HepG2 (cell line): ENCODE results near the gene AGAP1.

Source experiments
- BHLHE40 ChIP-seq: IDR thresholded peaks from 2 replicates; pipeline ENCODE4 v1.6.1; 2011; ENCODE audit warnings: low read length, improper control_type of control experiment
- MED1 ChIP-seq: sonication (generic); formaldehyde crosslinking; IDR thresholded peaks from 2 replicates; pipeline ENCODE4 v1.4.0; 2020; ENCODE audit warnings: missing genetic modification reagents
- POLR2A ChIP-seq, 2 experiments: IDR thresholded peaks; 2 replicates each; pipeline ENCODE4 v1.6.1; 2011; ENCODE audit warnings: low read depth in 2 of 2, low read length in 2 of 2, mild to moderate bottlenecking in 1 of 2, moderate library complexity in 1 of 2; ENCODE audit not compliant: insufficient read depth in 1 of 2
- POLR2AphosphoS5 ChIP-seq: IDR thresholded peaks from 2 replicates; pipeline ENCODE4 v1.6.1; 2012; ENCODE audit warnings: low read depth, low read length
- TF ChIP-seq, protein P1 (sequence below): sonication (generic); formaldehyde crosslinking; IDR thresholded peaks from 2 replicates; pipeline ENCODE4 v1.5.0; 2020; ENCODE audit warnings: mild to moderate bottlenecking, missing genetic modification reagents, moderate library complexity
- TF ChIP-seq, protein P2 (sequence below): sonication (generic); formaldehyde crosslinking; IDR thresholded peaks from 2 replicates; pipeline ENCODE4 v1.4.0; 2020; ENCODE audit warnings: missing genetic modification reagents
- TF ChIP-seq, protein P3 (sequence below): sonication (generic); formaldehyde crosslinking; IDR thresholded peaks from 2 replicates; pipeline ENCODE4 v1.4.0; 2020; ENCODE audit warnings: missing genetic modification reagents

DNA sequence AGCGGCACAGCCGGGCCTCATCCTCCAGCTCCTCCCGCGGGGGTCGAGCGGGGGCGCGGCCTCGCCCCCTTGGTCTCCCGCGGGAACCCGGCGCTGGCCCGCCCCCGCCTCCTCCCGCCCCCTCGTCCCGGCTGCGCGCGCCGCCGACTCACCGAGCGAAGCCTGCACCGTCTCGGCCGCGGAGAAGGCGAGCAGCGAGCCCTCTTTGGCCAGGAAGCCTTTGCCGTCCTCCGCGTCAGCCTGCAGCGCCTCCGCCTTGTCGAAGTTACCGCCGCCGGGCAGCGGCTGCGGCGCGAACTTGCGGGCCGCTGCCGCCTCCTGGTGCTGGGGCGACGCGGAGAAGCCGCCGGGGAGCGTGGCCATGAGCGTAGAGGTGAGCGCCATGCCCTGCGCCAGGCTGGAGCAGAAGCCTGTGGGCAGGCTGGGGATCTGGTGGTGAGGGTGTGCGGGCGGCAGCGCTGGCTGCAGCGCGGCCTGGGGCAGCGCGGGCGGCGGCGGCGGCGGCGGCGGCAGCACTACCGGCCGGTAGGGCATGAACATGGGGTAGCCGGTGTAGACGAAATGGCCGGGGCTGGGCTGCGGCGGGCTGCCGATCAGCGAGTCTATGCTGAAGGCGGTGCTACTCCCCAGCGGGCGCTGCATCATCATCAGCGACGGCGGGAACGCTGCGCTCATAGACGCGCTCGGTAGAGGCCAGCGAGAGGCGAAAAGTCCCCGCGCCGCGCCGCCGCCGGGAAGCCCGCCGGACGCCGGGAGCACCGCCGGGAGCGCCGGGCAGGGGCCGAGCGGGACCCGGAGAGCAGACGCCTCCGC is 673.7 kb downstream of the AGAP1 start:
- TF ChIP-seq, protein P1, sequence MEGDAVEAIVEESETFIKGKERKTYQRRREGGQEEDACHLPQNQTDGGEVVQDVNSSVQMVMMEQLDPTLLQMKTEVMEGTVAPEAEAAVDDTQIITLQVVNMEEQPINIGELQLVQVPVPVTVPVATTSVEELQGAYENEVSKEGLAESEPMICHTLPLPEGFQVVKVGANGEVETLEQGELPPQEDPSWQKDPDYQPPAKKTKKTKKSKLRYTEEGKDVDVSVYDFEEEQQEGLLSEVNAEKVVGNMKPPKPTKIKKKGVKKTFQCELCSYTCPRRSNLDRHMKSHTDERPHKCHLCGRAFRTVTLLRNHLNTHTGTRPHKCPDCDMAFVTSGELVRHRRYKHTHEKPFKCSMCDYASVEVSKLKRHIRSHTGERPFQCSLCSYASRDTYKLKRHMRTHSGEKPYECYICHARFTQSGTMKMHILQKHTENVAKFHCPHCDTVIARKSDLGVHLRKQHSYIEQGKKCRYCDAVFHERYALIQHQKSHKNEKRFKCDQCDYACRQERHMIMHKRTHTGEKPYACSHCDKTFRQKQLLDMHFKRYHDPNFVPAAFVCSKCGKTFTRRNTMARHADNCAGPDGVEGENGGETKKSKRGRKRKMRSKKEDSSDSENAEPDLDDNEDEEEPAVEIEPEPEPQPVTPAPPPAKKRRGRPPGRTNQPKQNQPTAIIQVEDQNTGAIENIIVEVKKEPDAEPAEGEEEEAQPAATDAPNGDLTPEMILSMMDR (CRISPR knock-in tag) = peak; percentile 76
- TF ChIP-seq POLR2A (IDR thresholded peaks at IDR 0.05; ENCODE audit: insufficient read depth in 1 of 2, low read depth in 2 of 2, low read length in 2 of 2) (no peak), BHLHE40 (no peak), POLR2AphosphoS5 (no peak), MED1 (CRISPR knock-in tag) (no peak)
- TF ChIP-seq, protein P2, sequence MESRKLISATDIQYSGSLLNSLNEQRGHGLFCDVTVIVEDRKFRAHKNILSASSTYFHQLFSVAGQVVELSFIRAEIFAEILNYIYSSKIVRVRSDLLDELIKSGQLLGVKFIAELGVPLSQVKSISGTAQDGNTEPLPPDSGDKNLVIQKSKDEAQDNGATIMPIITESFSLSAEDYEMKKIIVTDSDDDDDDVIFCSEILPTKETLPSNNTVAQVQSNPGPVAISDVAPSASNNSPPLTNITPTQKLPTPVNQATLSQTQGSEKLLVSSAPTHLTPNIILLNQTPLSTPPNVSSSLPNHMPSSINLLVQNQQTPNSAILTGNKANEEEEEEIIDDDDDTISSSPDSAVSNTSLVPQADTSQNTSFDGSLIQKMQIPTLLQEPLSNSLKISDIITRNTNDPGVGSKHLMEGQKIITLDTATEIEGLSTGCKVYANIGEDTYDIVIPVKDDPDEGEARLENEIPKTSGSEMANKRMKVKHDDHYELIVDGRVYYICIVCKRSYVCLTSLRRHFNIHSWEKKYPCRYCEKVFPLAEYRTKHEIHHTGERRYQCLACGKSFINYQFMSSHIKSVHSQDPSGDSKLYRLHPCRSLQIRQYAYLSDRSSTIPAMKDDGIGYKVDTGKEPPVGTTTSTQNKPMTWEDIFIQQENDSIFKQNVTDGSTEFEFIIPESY = no peak; the same call in 1 of the 2 replicates
- TF ChIP-seq, protein P3, sequence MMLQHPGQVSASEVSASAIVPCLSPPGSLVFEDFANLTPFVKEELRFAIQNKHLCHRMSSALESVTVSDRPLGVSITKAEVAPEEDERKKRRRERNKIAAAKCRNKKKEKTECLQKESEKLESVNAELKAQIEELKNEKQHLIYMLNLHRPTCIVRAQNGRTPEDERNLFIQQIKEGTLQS = no peak
